T-helper 2 cell (primary cell): ENCODE measurements around the gene DES.

Experiments
- DNase-seq, 5 experiments: peaks; one replicate each; pipeline versions ENCODE4 v3.0.0 to v3.0.0-alpha.2; 2012 to 2022

The DES gene

GRCh38 chr2:219441451-219442255, 23.5 kb downstream of the DES start:
- DNase-seq = peak; percentile 15 to 54 (median 29)

- DNase-seq = no peak
Observed at GRCh38 chr2:219442256-219443015, 24.3 kb downstream of the DES start.

- no peak for DNase-seq
Observed at GRCh38 chr2:219443016-219443696, 25.0 kb downstream of the DES start.

GRCh38 chr2:219443697-219444023, 25.5 kb downstream of the DES start:
- DNase-seq = no peak

GRCh38 chr2:219444566-219445091, 26.5 kb downstream of the DES start:
- no peak for DNase-seq

GRCh38 chr2:219445220-219445640, 27.1 kb downstream of the DES start:
- no peak for DNase-seq

- no peak for DNase-seq
Observed at GRCh38 chr2:219446101-219446504, 27.9 kb downstream of the DES start.

- no peak for DNase-seq
Observed at GRCh38 chr2:219446689-219447088, 28.5 kb downstream of the DES start.

GRCh38 chr2:219447242-219448098, 29.3 kb downstream of the DES start:
- no peak for DNase-seq

- no peak for DNase-seq
Observed at GRCh38 chr2:219448099-219448775, 30.1 kb downstream of the DES start.

- no peak for DNase-seq
Observed at GRCh38 chr2:219448776-219449341, 30.7 kb downstream of the DES start.

GRCh38 chr2:219449609-219450008, 31.4 kb downstream of the DES start:
- no peak for DNase-seq

GRCh38 chr2:219451661-219452360, 33.6 kb downstream of the DES start:
- DNase-seq = no peak

- no peak for DNase-seq
Observed at GRCh38 chr2:219452361-219453317, 34.5 kb downstream of the DES start.

GRCh38 chr2:219453671-219454590, 35.8 kb downstream of the DES start:
- DNase-seq = no peak

- DNase-seq = no peak
Observed at GRCh38 chr2:219455581-219455980, 37.4 kb downstream of the DES start.

- DNase-seq = peak in 1 of 5 experiments; percentile 23
Observed at GRCh38 chr2:219457784-219458369, 39.7 kb downstream of the DES start.

- DNase-seq = no peak
Observed at GRCh38 chr2:219458996-219459395, 40.8 kb downstream of the DES start.
